Right lung (tissue), 5 donors: ENCODE data around the gene SLC30A1. TPM values are rescaled to one million over a fixed set of nuclear protein-coding genes. Genes with fewer than 3 reads are reported as not detected.

Experiments
- DNase-seq, 2 donors: peaks; one replicate each; pipeline ENCODE4 v3.0.0-alpha.2; 2013
- polyA plus RNA-seq, 5 donors: library from polyadenylated mRNA; unstranded; fragments of 120-200 nt; gene quantifications; one replicate each; pipeline versions ENCODE4 v1.2.1 to v1.2.3, GENCODE V29; 2013; ENCODE audit warnings: inconsistent platforms in 1 of 5, low replicate concordance in 1 of 5; ENCODE audit not compliant: insufficient read length in 5 of 5, insufficient read depth in 1 of 5

The SLC30A1 gene
- polyA plus RNA-seq, 5 donors, result 11.0 to 21.5 (median 12.9) TPM

DNA sequence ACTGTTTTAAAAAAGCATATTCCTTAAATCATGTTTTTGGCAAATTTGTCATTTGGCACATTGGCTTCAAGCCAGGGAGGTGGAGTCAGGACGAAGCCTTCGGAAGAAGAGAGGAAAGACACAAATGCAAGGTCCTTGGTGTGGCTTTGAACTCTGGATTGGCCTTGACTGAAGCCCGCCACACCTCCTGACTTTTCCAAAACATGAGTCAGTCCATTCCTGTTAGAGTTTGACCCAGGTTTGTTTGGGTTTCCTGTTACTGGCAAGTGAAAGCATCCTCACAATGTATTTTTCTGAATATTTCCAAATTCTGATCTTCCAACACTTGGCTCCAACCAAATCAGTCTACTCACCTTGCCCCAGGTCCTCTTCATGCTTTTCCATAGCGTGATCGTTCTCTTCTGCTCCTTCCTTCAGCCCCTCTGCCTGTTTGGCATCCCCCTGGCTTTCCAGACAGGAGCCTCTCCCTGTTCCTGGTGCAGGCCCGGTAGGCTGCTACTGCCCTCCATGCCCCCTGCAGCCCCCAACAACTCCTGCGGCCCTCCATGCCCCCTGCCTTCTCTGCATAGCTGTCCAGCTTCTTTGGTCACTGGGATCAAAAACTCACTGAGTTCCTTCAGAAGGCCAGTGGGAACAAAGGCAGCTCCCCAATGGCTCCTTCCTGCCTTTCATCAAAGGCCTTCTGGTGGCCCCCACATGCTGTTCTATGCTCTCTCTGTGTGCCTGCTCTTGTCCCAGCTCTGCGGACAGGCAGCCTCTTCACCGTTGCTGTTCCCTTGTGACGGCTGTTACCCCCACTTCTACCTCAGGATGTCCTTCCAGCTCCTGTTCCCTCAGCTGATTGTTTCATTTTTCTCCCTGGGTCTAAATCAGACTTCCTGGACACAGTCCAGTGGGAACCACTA lies 30.4 kb upstream of the SLC30A1 start:
- DNase-seq, result no peak

DNA sequence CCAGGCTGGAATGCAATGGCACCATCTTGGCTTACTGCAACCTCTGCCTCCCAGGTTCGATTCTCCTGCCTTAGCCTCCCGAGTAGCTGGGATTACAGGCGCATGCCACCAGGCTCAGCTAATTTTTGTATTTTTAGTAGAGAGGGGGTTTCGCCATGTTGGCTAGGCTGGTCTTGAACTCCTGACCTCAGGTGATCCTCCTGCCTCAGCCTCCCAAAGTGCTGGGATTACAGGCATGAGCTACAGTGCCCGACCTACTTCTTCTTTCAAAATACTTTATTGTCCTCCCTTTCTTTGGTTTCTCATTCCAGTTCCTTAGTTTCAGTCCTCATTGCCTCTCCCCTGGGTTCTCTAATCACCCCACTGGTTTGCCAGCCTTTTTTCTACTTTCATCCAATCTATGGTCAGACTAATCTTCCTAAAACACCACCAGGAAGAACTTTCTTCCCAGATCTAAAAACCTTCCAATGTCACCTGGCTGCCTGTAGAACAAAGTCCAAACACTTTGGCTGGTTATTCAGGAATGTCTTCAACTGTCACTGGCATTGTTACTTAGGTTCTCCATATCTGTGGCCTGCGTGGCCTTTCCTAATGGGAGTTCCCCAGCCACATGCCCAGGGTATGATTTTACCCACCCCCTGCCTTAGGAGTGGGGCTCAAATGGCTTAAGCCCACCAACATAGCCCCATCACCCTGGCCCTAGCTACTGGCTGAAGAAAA lies 29.0 kb upstream of the SLC30A1 start:
- no peak for DNase-seq

DNA sequence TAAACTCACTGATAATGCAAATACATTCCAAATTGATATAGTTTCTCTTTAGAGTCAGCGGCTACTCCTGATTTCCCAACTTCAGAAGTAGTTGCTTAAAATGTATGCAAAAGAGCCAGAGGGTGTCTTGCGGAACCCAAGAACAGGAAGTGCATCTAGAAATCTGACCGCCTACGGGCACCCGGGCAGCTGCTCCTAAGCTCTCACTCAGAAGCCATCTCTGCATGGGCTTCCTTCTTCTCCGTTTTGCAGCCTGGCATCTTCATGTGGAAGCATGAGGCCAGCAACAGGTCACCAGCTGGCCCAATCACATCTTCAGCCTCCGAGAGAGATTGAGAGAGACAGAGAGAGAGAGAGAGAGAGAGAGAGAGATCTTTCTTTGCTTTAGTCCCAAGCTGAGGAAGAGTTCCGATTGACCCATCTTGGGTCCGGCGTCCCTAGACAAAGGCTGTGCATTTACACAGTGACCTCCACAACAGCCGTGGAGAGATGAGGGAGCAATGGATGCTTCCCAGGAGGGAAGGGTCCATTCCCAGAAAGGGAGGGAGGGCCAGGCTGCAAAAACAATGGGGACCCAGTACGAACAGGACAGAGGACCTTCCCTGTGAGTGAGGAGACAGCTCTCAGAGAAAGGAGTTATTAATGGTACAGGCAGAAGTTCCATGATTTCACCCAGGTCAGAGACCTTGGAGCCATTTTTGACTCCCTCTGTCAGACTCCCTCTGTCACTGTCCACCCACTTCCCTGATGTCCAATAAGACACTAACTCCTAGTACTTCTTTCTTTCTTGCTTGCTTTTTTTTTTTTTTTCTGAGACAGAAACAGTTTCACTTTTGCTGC lies 28.2 kb upstream of the SLC30A1 start:
- no peak for DNase-seq

DNA sequence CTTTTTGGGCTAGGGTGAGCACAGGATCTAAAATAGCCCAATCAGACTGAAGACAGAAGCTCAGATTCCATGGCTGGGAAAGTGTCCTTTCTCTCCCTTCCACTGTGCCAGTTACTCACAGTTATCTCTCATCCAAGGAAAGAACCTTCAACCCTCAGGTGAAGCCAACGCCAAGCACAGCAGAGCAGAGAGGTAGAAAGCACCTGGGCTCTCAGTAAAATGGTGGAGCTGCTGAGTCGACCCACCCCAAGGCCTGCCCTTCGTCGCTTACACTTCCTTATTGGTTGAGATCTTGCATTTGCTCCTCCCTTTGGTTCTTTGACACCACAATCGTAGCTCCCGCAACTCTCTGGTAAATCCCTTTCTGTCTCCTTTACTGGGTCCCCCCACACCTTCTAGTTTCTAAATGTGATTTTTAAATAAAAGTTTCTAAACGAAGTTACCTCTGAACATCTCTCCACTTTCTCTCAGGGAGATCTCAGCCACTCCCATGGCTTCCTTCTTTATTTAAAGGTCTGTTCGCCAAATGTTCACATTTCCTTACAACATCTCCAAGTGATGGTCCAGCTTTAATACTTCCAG lies 27.5 kb upstream of the SLC30A1 start:
- DNase-seq, result no peak

DNA sequence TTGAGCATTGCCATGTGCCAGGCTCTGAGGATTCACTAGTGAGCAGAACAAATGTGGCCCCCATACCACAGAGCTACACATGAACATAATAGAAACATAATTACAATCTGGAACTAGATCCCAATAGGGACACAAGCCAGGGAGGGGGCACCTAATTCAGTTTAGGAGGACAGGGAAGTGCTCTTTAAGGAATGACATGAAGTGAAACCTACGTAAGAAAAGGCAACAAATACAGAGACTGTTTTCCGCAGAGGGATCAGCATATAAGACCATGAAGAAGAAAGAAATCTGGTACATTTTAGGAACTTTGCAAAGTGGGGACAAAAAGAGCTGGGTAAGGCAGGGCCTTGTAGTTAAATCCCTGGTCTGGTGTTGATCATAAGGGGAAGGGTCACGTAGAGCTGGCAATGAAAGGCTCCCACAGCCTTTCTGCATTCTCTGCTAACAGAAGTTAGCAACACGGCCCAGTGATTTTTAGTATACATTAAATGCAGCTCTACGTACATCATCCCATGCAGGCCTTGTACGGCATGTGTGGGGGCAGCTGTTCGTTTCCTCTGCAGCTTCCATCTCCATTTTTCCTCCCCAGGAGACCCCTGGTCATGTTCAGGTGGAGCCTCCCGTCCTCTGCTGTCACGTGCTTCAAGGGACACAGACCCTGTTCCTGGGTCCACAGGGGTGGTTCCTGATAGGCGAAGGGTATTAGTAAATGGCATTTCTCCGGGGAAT lies 26.8 kb upstream of the SLC30A1 start:
- DNase-seq, result no peak

DNA sequence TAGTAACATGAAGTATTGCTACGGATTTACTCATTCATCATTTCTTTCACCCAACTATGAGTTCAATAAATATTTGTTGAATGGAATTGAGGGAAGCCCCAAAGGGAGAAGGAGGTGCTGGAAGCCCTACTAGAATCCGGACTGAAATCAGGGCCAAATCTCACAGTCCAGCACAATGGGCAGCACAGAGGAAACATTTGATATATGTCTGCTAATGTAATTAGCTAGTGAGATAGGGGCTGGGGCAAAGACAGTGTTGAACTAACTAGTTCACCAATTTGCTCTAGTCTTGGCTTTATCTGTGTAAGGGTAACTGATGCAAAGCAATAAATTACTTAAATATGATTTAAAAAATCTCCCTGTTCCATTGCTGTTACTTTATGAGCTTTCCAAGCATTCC lies 26.1 kb upstream of the SLC30A1 start:
- DNase-seq, result no peak

DNA sequence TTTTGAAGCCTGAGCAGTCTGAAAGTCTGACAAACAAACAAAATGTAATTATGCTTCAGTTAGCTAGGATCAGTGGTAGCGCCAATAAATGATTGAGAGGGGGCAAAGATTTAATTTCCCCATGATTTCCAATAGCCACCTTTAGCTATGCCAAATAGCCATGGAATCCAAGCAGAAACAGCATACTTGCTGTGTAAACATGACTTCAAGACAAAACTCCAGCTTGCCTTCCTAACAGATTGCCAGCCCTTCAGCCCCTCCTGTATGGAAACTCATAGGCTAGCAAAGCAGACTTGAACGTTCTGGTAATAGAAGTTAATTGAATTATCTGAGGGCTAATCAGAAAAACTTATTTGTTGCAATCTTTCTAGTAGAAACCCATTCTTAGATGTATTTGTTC lies 25.6 kb upstream of the SLC30A1 start:
- DNase-seq, result no peak

DNA sequence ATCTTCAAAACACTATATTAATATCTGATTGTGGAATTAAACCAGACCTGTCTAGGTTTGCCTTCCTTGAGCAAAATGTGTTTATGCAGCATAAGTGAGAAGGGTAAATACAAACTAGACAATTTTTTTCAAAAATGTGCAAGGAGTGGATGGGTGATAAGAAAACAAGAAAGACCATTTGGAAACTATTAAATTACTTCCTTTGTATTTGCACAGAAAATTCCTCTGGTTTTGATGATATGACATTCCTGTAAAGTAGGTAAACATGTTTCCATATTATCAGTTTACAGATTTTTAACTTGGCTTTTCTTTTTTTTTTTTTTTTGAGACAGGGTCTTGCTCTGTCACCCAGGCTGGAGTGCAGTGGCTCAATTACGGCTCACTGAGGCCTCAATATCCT lies 24.8 kb upstream of the SLC30A1 start:
- DNase-seq, result no peak

DNA sequence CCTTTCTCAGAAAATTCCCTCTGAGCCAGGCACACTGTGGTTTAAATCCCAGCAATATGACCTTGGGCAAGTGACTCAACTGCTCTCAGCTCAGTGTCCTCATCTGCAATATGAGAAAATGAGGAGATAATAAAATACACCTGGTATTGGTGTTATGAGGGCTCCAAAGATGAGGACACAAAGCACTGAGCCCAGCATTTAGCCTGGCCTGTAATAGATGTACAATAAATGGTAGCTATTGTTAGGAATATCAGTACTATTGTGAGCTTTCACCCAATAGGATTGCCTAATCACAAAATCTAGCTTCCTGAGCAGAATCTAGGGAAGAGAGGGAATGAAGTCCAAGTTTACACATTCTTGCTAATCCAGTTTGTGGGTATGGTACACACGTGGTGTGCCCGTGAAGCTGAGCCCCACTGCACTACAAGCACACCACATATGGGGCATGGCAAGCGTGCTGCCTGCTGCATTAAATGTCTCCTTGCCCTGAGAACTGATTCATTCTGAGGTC lies 24.3 kb upstream of the SLC30A1 start:
- no peak for DNase-seq

DNA sequence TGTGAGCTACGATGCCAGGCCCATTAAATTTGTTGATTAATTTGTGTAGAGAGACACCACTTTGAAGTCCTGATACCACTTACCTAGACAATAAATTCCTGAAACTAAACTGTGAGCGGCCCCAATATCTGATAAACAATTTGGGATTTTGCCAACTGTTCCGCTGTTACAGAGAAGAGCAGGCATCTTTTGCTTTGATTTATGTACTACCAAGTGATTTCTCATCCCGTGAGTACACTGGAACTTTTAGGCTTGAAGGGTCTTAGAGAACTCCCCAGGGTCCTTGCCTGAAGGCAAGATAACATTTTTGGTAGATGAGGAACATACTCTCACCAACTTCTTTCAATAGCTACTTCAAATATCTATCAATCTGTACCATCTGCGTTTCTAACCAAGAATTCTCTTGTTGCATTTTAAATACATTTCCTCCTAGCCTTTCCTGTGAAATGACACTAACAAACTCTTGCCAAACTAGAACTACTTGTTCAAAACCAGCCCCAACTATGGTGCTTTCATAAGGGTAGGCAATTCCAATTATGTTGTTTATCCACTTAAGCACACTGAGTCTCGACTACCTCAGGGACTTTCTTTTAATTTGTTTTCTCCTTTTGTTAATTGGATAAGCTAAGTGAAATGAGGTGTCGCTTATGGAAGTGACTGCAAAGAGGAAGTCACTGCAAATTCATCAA lies 23.2 kb upstream of the SLC30A1 start:
- no peak for DNase-seq

DNA sequence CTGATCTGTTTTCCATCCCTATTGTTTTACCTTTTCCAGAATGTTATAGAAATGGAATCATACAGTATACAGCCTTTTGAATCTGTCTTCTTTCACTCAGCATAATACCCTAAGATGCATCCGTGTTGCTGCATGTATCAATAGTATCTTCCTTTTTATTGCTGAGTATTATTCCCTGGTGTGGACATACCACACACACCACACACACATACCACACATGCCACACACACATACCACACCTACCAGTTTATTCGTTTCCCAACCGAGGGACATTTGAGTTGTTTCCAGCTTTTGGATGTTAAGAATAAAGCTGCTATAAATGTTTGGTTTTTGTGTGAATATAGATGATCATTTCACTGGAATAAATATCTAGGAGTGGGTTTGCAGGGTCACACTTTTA lies 22.2 kb upstream of the SLC30A1 start:
- no peak for DNase-seq

DNA sequence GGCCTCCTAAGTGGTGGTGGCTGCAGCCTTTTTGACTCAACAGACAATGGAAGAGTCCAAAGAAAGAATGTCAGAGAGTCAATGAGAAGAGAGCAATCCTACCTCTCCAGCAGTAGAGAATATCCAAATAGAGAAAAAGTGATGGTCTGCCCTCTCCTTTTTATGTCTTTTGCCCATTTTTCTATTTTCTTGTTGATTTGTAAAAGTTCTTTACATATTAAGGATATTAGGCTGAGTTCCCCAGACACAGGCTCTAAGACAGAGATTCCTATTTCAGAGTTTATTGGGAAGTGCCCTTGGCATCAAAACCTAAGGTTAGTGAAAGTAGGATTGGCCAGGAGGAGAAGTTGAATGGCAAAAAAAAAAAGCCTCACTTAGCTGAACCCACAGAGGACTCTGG lies 20.3 kb upstream of the SLC30A1 start:
- DNase-seq, result no peak

DNA sequence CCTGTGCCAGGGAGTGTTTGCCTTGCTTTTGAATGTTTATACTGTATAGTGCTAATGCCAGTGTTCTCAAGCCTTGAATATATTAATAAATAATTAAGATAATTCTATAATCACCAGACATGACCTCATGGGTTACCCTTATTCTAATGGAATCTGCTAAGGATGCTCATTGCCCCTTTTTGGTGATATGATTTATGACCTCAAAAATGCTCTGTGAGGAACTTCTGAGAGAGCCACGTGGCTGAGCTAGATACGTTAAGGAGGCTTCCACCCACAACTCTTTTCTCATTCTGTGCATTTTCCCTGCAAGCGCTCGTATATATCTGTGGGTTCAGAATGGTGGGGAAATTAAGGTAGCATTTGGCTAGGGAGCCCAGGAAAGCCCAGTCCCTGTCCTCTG lies 19.6 kb upstream of the SLC30A1 start:
- DNase-seq, result no peak

DNA sequence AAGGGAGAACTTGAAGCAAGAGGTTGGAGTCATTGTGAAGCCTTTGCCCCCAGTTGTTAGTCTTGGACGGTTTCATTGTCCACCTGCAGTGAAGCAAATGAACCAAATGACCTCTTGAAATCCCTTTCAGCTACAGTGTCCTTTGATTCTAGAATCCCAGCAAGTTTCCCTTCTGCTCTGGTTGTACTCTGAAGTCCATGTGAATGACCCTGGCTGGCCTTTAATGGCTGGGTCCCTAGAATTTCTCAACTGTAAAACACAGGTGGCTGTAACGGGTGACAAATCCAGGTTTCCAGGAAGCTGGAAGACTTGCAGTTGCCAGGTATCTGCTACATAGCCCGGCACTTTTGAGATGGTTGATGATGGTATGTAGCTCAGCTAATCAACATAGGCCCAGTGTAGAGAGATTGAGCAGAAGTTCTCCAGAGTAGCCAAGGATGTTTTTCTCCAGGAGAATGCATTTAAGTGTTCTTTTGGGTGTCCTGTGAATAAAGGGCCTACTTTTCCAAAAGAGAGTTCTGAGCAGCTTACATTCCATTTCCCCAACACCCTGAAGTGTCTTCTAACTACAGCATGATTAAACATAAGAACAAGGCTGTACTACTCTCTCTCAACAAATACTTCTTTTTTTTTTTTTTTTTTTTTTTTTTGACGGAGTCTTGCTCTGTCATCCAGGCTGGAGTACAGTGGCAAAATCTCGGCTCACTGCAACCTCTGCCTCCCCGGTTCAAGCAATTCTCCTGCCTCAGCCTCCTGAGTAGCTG lies 17.6 kb upstream of the SLC30A1 start:
- DNase-seq, result no peak

DNA sequence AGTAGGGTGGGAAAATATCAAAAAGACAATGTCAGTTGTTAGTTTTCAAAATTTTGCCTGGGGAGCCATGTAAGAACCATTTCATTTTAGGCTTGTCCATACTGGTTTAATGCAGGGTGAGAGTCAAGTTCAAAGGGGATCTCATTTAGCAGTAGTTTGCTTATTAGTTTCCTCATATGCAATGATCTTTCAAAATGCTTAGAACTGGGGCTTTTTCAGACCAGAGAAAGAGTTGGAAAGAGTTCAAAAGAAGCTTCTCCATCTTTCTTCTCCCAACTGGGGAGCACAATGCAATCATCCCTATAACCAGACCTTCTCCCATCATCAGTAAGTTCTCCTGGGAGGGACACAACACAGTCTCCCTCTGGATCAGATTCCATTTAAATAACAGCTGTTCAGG lies 16.5 kb upstream of the SLC30A1 start:
- no peak for DNase-seq

DNA sequence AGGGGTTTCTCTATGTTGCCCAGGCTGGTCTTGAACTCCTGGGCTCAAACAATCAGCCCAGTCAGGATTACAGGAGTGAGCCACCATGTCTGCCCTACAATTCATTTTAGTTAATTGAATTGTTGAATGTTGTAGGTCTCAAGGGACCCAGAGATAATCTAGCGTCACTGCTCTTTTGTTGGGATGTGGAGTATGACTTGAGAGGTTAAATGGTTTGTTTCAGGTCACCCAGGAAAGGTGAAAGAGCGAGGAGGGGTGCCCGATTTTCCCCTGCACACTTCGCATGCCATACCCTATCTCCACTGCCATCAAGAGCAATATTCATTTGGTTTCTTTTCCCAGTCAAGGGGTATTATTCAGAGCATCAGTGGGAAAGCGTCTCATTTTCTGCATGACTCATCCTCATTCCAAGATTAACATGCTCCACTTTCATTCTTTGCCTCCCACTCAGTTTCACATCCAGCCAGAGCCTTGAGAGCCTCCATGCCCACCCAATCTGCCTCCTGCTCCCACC lies 13.1 kb upstream of the SLC30A1 start:
- DNase-seq, result no peak

DNA sequence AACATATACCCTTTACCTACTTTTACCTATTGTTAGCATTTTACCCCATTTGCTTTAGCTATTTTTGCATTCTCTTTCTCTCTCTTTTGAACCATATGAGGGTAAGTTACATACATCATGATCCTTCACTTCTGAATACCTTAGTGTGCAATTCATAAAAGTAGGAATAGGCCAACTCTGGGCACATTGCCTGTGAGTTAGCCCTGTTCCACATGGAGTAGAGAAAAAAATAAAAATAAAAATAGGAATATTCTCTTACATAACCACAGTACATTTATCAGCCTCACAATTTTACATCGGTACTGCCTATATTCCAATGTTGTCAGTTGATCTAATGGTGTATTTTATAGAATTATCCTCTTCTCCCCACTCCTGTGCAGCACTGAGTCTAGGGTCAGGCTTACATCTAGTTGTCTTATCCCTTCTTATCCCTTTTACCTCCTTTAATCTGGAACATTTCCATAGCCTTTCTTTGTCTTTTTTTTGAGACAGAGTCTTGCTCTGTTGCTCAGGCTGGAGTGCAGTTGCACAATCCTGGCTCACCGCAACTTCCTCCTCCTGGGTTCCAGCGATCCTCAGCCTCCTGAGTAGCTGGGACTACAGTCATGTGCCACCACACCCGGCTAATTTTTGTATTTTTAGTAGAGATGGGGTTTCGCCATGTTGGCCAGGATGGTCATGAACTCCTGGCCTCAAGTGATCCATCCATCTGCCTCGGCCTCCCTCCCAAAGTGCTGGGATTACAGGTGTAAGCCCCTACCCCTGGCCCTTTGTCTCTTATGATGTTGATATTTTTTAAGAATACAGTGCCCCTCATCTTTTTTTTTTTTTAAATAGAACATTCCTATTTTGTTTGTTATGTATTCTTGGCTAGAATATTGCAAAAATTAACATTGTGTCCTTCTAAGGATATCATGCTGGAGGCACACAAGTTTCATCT lies 11.1 kb upstream of the SLC30A1 start:
- DNase-seq, result no peak

DNA sequence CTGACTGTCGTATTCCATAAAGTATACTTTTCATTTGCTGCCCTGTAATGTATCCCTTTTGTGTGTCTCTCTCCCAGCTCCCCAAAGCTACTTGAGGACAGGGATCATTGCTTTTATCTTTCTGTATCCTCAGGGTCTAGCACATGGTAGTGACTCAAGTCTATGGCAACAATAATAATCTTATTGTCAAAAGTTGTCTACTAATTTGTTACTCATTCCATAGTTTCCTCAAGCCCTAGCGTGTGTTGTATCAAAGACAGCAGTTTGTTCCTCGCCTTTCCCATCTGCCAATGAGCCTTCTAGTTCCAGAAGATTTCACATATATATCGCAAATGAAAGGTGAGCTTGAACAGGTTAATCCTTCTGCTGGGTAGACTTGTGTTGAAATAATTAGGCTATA lies 9.8 kb upstream of the SLC30A1 start:
- no peak for DNase-seq
